ENCODE data around the gene MAP4. TPM values are rescaled to one million over a fixed set of nuclear protein-coding genes. Genes with fewer than 3 reads are reported as not detected.
A peak's percentile ranks its signal among the peaks of the same experiment; 100 is the strongest.

The MAP4 gene
- total RNA-seq, 1 donor from 2014 or later = 150 TPM

- H3K27me3 Mint-ChIP-seq (ENCODE audit: low read depth) = no peaks in the 10 kb centered on the region
- peak overlapping the region; percentile 15 for H3K27ac Mint-ChIP-seq (ENCODE audit: unreplicated experiment)
- no peak for DNase-seq (ENCODE audit: low read depth, low spot score)
- H3K9me3 Mint-ChIP-seq = peaks cover 4% of the 10 kb centered on the region
- H3K4me3 Mint-ChIP-seq = no peak overlapping the region
- peaks cover 31% of the 10 kb centered on the region for H3K36me3 Mint-ChIP-seq (ENCODE audit: low read depth)
- no peak for TF ChIP-seq CTCF (conservative IDR thresholded peaks at IDR 0.05)
- H3K4me1 Mint-ChIP-seq = no peaks in the 10 kb centered on the region
Observed at GRCh38 chr3:47910777-47911440, 105.3 kb downstream of the MAP4 start.

- no peaks in the 10 kb centered on the region for H3K4me1 Mint-ChIP-seq
- no peak overlapping the region for H3K4me3 Mint-ChIP-seq
- no peak for TF ChIP-seq CTCF (conservative IDR thresholded peaks at IDR 0.05)
- no peak for DNase-seq (ENCODE audit: low read depth, low spot score)
- H3K9me3 Mint-ChIP-seq = peaks cover 4% of the 10 kb centered on the region
- peak overlapping the region; percentile 7 for H3K27ac Mint-ChIP-seq (ENCODE audit: unreplicated experiment)
- H3K36me3 Mint-ChIP-seq (ENCODE audit: low read depth) = peaks cover 30% of the 10 kb centered on the region
- no peaks in the 10 kb centered on the region for H3K27me3 Mint-ChIP-seq (ENCODE audit: low read depth)
Observed at GRCh38 chr3:47910233-47910632, 106.0 kb downstream of the MAP4 start.

- Mint-ChIP-seq H3K27ac (ENCODE audit: unreplicated experiment) (peak overlapping the region; percentile 0), H3K4me3 (no peak overlapping the region), H3K9me3 (peaks cover 4% of the 10 kb centered on the region), H3K27me3 (ENCODE audit: low read depth) (no peaks in the 10 kb centered on the region), H3K36me3 (ENCODE audit: low read depth) (peaks cover 32% of the 10 kb centered on the region), H3K4me1 (no peaks in the 10 kb centered on the region)
- no peak for TF ChIP-seq CTCF (conservative IDR thresholded peaks at IDR 0.05)
- no peak for DNase-seq (ENCODE audit: low read depth, low spot score)
Observed at GRCh38 chr3:47909607-47910006, 106.6 kb downstream of the MAP4 start.

- peak overlapping the region; percentile 27 for H3K27ac Mint-ChIP-seq (ENCODE audit: unreplicated experiment)
- peaks cover 31% of the 10 kb centered on the region for H3K36me3 Mint-ChIP-seq (ENCODE audit: low read depth)
- H3K27me3 Mint-ChIP-seq (ENCODE audit: low read depth) = no peaks in the 10 kb centered on the region
- H3K4me3 Mint-ChIP-seq = no peak overlapping the region
- TF ChIP-seq CTCF (conservative IDR thresholded peaks at IDR 0.05) = no peak
- peaks cover 4% of the 10 kb centered on the region for H3K9me3 Mint-ChIP-seq
- no peaks in the 10 kb centered on the region for H3K4me1 Mint-ChIP-seq
- DNase-seq (ENCODE audit: low read depth, low spot score) = no peak
Observed at GRCh38 chr3:47908744-47909143, 107.5 kb downstream of the MAP4 start.

GRCh38 chr3:47907784-47908183 is 108.4 kb downstream of the MAP4 start:
- Mint-ChIP-seq H3K27me3 (ENCODE audit: low read depth) (no peaks in the 10 kb centered on the region), H3K4me1 (peaks cover 3% of the 10 kb centered on the region), H3K36me3 (ENCODE audit: low read depth) (peaks cover 31% of the 10 kb centered on the region), H3K9me3 (peaks cover 4% of the 10 kb centered on the region), H3K27ac (ENCODE audit: unreplicated experiment) (no peak overlapping the region), H3K4me3 (no peak overlapping the region)
- no peak for TF ChIP-seq CTCF (conservative IDR thresholded peaks at IDR 0.05)
- DNase-seq (ENCODE audit: low read depth, low spot score) = no peak

Measured in neural crest cell (in vitro differentiated cells).